CMK (cell line): Measurements from ENCODE around the gene TIMP1.
"Not testable (repeated sequence)": the region's sequence is repeated elsewhere in the genome, so short reads cannot be mapped to it uniquely, and the experiment has no call there.

Experiments
- DNase-seq: peaks from one replicate; pipeline ENCODE4 v3.0.0-alpha.2; 2010; ENCODE audit warnings: low read depth

Gene TIMP1

GRCh38 chrX:47603125-47603524, 20.9 kb downstream of the TIMP1 start:
- not testable (repeated sequence) for DNase-seq

- DNase-seq, result no peak
These were observed 22.8 kb downstream of the TIMP1 start for GRCh38 chrX:47605024-47605423.

- no peak for DNase-seq
These were observed 24.9 kb downstream of the TIMP1 start for GRCh38 chrX:47607091-47607490.

GRCh38 chrX:47608130-47608810, 26.0 kb downstream of the TIMP1 start:
- DNase-seq, result peak; percentile 47

GRCh38 chrX:47610511-47610910, 28.3 kb downstream of the TIMP1 start:
- no peak for DNase-seq

- DNase-seq, result no peak
These were observed 29.3 kb downstream of the TIMP1 start for GRCh38 chrX:47611489-47611888.

- no peak for DNase-seq
These were observed 29.7 kb downstream of the TIMP1 start for GRCh38 chrX:47611926-47612325.

- no peak for DNase-seq
These were observed 30.2 kb downstream of the TIMP1 start for GRCh38 chrX:47612418-47612817.

- no peak for DNase-seq
These were observed 30.8 kb downstream of the TIMP1 start for GRCh38 chrX:47613082-47613481.

GRCh38 chrX:47614618-47615017, 32.4 kb downstream of the TIMP1 start:
- no peak for DNase-seq

- DNase-seq, result no peak
These were observed 36.8 kb downstream of the TIMP1 start for GRCh38 chrX:47618923-47619485.

- DNase-seq, result peak; percentile 71
These were observed 37.5 kb downstream of the TIMP1 start, which contains the start of gene SYN1 for GRCh38 chrX:47619486-47620302. TSS of gene SYN1 (minus strand) at chrX:47619857. CDS start at chrX:47619728, 129 bp downstream.

- no peak for DNase-seq
These were observed 38.1 kb downstream of the TIMP1 start for GRCh38 chrX:47620303-47620685.

- no peak for DNase-seq
These were observed 39.6 kb downstream of the TIMP1 start for GRCh38 chrX:47621851-47622250.

GRCh38 chrX:47623540-47624027, 41.3 kb downstream of the TIMP1 start:
- DNase-seq, result no peak

- no peak for DNase-seq
These were observed 43.1 kb downstream of the TIMP1 start for GRCh38 chrX:47625365-47625764.

GRCh38 chrX:47628982-47629381, 46.7 kb downstream of the TIMP1 start:
- no peak for DNase-seq

- peak; percentile 74 for DNase-seq
These were observed 47.4 kb downstream of the TIMP1 start, which contains the start of gene CFP for GRCh38 chrX:47629419-47630200. TSS of gene CFP (minus strand) at chrX:47629930. CDS start at chrX:47629844, 86 bp downstream.

GRCh38 chrX:47631676-47632075, 49.4 kb downstream of the TIMP1 start:
- DNase-seq, result no peak

- DNase-seq, result no peak
These were observed 50.4 kb downstream of the TIMP1 start for GRCh38 chrX:47632666-47633065.

- DNase-seq, result no peak
These were observed 51.7 kb downstream of the TIMP1 start for GRCh38 chrX:47633689-47634590.
